NCI-H128 (cell line): ENCODE data around the gene EEA1.

ENCODE experiments used
- DNase-seq: peaks from one replicate; lab custom pipeline; 2025; ENCODE audit not compliant: unreplicated experiment; lab: John Stamatoyannopoulos, UW

Gene EEA1

GRCh38 chr12:92938638-92939037 is 9.5 kb upstream of the EEA1 start:
- DNase-seq = no peak

- DNase-seq = no peak
Measured at GRCh38 chr12:92938018-92938417, 8.9 kb upstream of the EEA1 start.

GRCh38 chr12:92933606-92934005 is 4.5 kb upstream of the EEA1 start:
- no peak for DNase-seq

GRCh38 chr12:92930421-92930820 is 1.3 kb upstream of the EEA1 start:
- DNase-seq = no peak

GRCh38 chr12:92929983-92930382 is 888 bp upstream of the EEA1 start:
- no peak for DNase-seq

- no peak for DNase-seq
Measured at GRCh38 chr12:92928421-92928961, 604 bp downstream of the EEA1 start.

- DNase-seq = no peak
Measured at GRCh38 chr12:92927436-92928281, 1.4 kb downstream of the EEA1 start.

- DNase-seq = no peak
Measured at GRCh38 chr12:92927055-92927435, 2.0 kb downstream of the EEA1 start.

- no peak for DNase-seq
Measured at GRCh38 chr12:92926549-92926948, 2.5 kb downstream of the EEA1 start.

- DNase-seq = no peak
Measured at GRCh38 chr12:92921877-92922276, 7.2 kb downstream of the EEA1 start.

- no peak for DNase-seq
Measured at GRCh38 chr12:92915365-92915764, 13.7 kb downstream of the EEA1 start.

GRCh38 chr12:92914170-92914569 is 14.9 kb downstream of the EEA1 start:
- no peak for DNase-seq

GRCh38 chr12:92912672-92913071 is 16.4 kb downstream of the EEA1 start:
- no peak for DNase-seq

GRCh38 chr12:92912052-92912451 is 17.0 kb downstream of the EEA1 start:
- DNase-seq = no peak

- no peak for DNase-seq
Measured at GRCh38 chr12:92911339-92911738, 17.8 kb downstream of the EEA1 start.

- no peak for DNase-seq
Measured at GRCh38 chr12:92908108-92908507, 21.0 kb downstream of the EEA1 start.

- no peak for DNase-seq
Measured at GRCh38 chr12:92905811-92906554, 23.1 kb downstream of the EEA1 start.

- DNase-seq = no peak
Measured at GRCh38 chr12:92905258-92905810, 23.8 kb downstream of the EEA1 start.

GRCh38 chr12:92900941-92901340 is 28.2 kb downstream of the EEA1 start:
- no peak for DNase-seq

- no peak for DNase-seq
Measured at GRCh38 chr12:92899386-92900001, 29.6 kb downstream of the EEA1 start.

GRCh38 chr12:92898755-92899154 is 30.3 kb downstream of the EEA1 start:
- no peak for DNase-seq
